GM21526 (cell line): ENCODE results near the gene TAMM41.
"Not testable (repeated sequence)": the region's sequence is repeated elsewhere in the genome, so short reads cannot be mapped to it uniquely, and the experiment has no call there.

Experiments
- ATAC-seq: cut with Tn5 transposase; IDR thresholded peaks from one replicate; pipeline ENCODE4 v1.9.1; 2021; ENCODE audit warnings: moderate library complexity; ENCODE audit not compliant: unreplicated experiment, low FRiP score

The TAMM41 gene

DNA sequence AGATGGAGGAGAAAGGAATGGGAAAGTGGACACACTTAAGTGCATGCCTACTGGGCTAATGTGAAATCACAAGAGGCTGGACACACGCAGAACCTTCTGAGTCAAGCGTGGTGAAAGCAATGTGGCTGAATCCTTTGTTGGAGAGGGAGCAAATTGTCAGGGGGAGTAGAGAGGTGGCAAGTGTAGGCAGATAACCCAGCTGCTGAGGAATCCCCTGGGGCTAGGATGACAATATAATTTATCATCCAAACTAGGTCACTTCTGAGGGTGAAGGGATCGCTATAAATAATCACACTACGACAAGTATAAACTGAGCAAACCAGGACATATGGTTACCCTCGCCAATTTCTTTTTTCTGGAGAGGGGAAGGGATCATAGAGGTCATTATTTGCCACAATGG is 28.7 kb downstream of the TAMM41 start:
- ATAC-seq = no peak

DNA sequence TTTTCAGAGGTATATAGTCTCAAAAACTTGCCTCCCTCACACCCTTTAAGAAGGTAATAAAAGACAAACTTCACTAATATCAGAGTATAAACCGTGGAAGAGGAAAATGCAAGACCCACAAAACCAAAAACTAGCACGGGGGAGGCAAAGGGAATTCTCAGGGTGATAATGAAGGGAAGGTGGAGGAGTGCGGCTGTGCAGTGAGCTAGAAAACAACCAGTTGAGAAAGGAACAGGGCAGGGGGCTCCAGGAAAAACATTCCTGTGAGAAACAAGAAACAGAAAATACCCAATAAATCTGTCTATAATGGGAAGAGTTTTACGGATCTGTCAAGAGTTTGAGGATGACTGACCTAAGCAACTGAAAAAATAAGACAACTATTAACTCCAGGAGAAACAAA is 31.6 kb downstream of the TAMM41 start:
- ATAC-seq = no peak

DNA sequence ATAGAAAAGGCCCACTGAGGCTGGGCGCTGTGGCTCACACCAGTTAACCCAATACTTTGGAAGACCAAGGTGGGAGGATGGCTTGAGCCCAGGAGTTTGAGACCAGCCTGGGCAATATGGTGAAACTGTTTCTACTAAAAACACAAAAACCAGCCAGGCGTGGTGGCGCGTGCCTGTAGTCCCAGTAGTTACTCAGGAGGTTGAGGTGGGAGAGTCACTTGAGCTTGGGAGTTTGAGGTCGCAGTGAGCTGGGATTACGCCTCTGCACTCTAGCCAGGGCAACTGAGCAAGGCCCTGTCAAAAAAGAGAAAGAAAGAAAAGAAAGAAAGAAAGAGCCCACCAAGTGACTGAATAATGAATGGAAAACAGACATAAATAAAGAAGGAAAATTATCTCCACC is 32.0 kb downstream of the TAMM41 start:
- ATAC-seq = no peak

DNA sequence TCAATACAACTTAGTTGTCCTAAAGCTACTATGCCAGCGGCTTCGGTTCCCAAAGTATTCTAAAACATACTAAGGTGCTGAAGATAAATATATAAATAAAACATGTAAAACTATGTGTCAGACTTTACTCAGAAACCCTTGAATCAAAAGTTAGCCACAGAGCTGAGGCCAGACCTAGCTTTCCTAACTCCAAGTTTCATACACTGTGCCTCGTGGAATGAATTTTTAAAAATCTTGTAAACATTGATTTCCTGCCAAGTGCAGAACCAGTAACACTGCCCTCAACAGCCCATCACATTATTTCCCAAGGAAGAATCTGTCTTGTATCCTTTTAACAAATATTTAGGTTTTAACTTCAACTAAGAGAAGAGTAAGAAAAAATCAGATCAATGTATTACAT is 36.4 kb downstream of the TAMM41 start:
- ATAC-seq = no peak

DNA sequence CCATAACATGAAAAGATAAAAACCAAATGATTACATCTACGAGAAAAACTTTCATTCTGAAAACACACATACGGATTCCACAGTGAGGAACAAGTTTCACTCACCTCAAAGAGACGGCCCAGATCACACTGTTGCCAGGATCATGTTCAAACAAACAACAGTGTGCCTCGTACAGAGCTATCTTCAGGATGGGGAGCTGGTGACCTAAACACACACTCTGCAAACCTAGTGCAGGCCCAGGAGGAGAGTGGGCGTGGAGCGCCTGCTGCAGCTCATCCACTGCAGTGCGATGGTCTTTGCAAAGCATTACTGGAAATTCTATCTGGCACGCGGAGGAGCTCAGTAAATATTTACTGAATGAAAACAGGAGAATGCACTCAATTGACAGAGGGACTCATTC is 38.5 kb downstream of the TAMM41 start:
- no peak for ATAC-seq

DNA sequence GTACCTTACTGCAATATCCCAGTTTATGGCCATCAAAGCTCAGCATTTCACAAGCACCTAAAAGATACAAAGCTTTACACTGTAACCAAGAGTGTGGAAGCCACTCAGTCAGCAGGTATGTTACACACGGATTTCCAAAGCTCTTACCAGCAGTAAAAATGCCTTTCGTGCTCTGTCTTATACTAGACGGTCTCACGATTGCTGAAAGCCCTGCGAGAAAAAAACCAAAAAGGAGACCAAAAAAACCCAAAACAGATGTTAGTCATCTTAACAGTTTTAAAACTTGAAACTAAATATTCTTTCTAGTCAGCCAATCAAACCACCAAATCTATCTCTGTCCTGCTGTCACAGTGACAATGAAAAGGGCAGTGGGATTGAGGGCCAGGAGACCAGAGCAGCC is 39.0 kb downstream of the TAMM41 start:
- no peak for ATAC-seq

DNA sequence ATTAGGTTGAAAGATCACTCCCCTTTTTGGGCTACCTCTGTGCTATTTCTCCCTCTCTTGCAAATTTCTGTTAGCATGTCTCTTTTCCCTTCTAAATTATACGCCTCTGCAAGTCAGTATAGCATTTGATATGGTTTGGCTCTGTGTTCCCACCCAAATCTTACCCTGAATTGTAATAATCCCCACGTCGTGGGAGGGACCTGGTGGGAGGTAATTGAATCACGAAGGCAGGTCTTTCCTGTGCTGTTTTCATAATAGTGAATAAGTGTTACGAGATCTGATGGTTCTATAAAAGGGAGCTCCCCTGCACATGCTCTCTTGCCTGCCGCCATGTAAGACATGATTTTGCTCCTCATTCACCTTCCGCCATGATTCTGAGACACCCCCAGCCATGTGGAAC is 41.0 kb downstream of the TAMM41 start:
- no peak for ATAC-seq

DNA sequence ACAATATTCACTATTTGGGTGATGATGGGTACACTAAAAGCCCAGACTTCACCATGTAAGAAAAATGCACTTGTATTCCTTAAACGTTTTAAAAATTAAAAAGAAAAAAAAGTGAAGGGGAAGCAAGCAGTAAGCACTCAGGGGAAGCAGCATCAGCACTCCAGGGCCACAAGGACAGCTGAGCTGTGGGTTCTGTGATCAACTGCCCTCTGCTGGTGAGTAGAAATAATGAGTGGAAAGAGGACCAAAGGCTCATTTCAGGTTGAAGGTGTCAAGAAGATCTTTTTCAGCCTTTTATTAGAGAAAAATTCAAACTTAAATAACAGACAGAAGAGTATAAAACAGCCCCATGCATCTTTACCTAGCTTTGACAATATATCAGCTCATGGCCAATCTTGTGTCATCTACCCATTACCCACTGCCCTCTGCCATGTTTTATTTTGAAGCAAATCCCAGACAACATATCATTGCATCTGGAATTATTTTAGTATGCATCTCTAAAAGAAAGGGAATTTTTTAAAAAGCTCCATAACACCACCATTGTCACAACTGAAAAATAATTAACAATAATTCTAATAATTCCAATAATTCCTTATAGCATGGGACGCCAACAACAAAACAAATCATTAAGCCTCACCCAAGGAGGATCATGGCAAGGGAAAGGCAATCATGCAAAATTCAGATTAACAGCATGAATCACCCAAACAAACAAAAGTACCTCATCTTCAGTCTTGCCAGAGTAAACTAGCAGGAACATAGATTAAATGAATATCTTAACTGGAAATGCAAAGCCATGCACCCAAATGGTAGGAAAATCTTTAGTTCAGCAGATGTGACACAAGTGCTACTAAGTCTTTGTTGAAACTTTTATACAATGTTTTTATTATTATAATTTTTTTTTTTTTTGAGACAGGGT is 42.5 kb downstream of the TAMM41 start:
- ATAC-seq = peak; percentile 59

DNA sequence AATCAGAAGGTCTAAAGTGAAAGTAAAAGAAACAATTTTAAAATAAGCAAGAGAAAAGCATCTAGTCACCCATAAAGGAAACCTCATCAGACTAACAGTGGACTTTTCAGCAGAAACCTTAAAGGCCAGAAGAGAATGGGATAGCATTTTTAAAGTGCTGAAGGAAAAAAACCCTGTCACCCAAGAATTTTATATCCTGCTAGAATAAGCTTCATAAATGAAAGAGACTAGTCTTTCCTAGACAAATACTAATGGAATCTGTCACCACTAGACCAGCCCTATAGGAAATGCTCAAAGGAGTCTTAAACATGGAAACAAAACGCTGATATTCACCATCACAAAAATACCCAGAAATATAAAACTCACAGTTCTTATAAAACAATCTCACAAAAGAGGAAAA is 46.9 kb downstream of the TAMM41 start:
- no peak for ATAC-seq

DNA sequence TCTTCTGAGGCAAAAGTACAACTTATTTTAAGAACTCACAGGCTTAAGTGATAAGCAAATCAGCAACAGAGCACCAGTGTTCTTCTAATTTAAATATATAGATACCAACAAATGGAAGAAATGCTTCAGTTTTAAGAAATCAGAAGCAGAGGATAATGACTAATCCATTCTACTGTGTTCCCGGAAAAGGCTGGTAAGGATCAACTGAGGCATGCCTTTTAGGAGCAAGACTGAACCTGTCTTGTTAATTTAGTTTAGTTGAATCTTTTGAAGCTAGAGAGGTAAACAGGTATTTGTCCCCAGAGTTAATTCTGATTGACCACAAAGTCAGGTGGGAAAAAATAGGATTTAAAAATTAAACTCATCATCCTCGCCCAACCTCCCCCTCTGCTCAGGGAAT is 51.8 kb downstream of the TAMM41 start:
- ATAC-seq = no peak

DNA sequence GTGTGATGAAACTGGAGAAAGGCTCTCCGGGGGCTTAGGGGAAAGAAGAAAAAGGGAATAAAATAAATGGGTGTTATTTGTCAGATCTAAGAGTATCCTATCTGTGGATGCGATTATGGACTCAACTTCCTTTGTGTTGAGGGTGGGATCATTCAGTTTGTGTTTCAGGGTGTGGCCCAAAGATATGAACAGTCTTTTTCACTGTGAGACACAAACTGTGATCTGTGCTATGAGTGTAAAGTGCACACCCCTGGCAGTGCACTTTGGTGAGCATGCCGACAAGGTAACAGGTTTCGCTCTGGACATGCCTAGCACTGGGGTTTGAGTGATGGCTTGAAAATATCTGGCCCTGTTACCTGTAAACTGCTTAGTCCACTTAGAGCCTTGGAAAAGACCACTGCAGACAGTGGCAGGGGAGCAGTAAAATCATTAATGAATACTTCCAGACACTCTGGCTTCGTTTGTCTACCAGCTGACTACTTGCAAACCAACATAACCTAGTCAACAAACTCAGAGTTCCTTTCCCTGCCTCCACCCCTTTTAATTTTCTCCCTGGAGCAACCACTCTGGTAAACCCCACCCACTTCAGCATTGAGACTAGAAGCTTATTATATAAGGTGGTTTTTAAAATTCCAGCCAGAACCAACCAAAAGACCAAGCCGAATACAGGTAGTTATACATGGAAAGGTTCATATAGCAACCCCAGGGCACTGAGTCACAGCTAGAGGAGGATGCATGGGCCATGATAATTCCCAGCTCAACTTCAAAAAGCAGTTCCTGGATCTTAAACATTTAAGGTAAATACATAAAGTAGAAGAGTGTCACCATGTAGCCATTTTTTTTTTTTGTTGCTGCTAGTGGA is 55.1 kb downstream of the TAMM41 start:
- ATAC-seq = no peak

DNA sequence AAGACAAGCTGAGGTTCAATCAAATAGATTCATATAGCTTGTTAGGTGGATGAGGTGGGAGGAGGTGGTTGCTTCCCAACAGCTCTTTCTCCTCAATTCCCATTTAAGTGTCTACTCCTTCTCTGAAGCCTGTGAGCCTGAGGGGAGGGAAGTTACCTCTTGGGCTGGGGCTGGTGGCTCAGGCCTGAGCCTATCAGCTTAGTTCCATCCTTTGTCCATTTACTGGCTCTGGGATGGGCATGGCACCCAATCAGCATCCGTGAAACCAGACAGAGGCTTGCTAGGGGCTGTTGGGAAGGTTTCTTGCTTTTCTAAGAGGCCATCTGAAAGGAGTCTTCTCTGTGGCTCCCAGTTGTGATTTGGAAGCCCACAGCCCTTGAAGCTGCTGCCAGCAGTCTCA is 57.3 kb downstream of the TAMM41 start:
- ATAC-seq = no peak

DNA sequence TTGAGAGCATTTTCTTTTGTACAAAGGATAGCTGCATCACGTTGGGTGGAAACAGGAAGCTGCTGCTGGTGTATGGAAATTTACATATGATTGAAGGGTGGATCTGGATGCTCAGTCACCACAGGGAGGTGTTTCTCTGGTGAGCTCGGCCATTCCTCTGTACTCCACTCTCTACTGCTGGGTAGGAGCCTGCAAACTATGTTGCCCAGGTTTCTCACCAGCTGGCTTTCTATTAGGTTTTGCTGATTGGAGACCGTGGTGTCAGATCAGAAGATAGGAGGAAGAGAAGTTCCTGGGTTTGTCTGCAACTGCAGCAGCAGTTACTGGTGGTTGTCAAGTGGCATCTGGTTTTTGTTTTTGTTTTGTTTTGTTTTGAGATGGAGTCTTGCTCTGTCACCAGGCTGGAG is 61.7 kb downstream of the TAMM41 start:
- no peak for ATAC-seq

DNA sequence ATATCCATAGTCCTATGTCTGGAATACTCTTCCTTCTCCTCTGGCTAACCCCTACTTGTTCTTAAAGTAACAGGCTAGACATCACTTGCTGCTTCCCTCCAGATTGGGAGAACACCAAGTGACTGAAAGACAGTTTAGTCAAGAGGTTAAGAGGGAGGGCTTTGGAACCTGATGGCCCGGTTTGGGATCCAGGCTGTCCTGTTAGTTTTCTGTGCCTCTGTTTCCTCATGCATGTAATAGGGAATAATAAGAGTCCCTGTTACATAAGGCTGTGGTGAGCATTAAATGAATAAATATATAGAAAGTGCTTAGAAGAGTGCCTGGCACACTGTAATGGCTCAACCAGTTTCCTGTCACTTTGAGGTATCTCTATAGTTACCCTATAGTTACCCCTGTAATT is 66.3 kb downstream of the TAMM41 start:
- no peak for ATAC-seq

DNA sequence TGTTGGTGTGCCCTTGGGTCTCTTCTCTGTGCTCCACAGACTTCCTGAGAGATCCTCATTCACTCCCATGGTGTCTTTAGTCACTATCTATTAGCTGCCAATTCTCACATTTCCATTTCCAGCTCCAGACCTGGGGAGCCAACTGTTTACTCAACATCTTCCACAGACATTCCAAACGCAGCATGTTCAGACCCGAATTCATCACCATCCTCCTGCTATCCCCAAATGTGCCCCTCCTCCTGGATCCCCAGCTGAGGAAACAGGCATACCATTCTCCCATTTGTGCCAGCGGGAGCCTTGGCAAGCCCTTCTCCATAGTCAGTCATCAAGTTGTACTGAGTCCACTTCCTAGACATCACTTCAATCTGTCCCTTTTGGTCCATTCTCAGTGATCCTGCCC is 67.1 kb downstream of the TAMM41 start:
- ATAC-seq = no peak

DNA sequence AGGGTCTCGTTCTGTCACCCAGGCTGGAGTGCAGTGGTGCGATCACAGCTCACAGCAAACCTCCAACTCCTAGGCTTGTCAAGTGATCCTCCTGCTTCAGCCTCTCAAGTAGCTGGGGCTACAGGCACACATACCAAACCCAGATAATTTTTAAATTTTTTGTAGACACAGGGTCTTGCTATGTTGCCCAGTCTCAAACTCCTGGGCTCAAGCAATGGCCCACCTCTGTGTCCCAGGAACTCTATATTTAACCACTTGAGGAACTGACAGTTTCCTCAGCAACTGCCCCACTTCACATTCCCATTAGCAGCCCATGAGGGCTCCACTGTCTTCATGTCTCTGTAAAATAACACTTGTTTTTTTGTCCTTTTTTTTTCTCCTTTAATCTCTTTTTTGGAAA is 68.4 kb downstream of the TAMM41 start:
- no peak for ATAC-seq

DNA sequence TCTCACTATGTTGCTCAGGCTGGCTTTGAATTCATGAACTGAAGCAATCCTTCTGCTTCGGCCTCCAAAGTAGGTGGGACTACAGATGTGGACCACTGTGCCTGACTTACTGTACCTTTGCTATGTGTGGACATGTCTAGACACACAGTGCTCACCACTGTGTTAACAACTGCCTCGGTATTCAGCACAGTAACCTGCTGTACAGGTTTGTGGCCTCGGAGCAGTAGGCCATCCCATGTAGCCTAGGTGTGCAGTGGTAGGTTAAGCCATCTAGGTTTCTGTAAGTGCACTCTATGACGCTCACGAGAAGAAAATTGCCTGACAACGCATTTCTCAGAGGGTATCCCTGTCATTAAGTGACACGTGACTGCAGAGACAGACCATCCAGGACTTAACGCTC is 70.3 kb downstream of the TAMM41 start:
- ATAC-seq = no peak

DNA sequence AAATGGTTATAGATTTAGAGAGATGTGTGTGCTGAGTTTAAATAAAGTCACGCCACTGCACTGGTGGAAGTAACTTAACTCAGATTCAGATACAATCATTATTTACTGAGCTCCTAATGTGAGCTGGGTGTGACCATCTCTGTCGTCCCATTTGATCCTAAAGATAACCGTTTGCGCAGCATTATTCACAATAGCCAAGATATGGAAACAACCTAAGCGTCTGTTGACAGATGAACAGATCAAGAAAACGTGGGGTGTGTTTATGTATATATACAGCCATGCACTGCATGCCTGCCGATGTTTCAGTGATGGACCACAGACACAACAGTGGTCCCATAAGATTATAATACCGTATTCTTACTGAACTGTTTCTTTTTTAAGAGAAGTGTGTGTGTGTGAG is 71.2 kb downstream of the TAMM41 start:
- ATAC-seq = no peak

DNA sequence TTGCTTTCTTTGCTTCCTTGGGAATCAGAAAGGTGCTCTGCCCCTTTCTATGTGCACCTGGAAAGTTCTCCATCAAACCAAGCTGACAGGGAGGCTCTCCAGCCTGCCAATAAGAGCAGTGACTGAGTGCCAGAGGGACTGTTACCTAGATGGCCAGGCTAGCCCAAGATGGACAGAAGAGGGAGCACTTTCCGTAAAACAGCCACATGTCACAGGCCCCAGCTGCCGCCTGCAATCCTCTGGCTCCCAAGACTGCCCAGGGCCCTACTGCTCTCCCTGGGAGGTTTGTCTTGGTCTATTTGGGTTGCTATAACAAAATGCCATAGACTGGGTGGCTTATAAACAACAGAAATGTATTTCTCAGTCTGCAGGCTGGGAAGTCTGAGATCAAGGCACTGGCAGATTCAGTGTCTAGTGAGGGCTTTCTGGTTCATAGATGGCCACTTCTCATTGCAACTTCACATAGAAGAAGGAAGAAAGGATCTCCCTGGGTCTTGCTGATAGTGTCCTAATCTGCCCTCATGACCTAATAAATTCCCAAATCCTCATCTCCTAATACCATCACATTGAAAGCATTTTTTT is 72.3 kb downstream of the TAMM41 start:
- no peak for ATAC-seq

DNA sequence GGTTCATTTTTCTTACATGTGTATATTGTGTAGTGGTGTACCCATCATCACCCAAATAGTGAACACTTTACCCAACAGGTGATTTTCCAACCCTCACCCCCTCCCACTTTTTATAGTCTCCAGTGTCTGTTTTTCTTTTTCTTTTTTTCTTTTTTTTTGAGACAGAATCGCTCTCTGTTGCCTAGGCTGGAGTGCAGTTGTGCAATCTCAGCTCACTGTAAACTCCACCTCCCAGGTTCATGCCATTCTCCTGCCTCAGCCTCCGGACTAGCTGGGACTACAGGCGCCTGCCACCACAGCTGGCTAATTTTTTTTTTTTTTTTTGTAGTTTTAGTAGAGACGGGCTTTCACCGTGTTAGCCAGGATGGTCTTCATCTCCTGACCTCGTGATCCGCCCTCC is 74.8 kb downstream of the TAMM41 start:
- not testable (repeated sequence) for ATAC-seq
